ENCODE results near the gene PRDM16. TPM values are rescaled to one million over a fixed set of nuclear protein-coding genes. Genes with fewer than 3 reads are reported as not detected.

The PRDM16 gene
- polyA plus RNA-seq, 3 donors: not detected

GRCh38 chr1:3021801-3022401 is 47.1 kb upstream of the PRDM16 start:
- no peak overlapping the region for H3K4me2 ChIP-seq (replicated peaks; ENCODE audit: extremely low read depth, low read length, poor library complexity, severe bottlenecking)
- Mint-ChIP-seq H3K4me1 (no peaks in the 10 kb centered on the region), H3K27ac (no peak overlapping the region), H3K9me3 (no peaks in the 10 kb centered on the region), H3K4me3 (no peak overlapping the region), H3K27me3 (ENCODE audit: low read depth in 3 of 3) (no peaks in the 10 kb centered on the region), H3K36me3 (no peaks in the 10 kb centered on the region)
- H2AFZ ChIP-seq (ENCODE audit: insufficient read depth, low read depth, low read length, poor library complexity, severe bottlenecking): no peak overlapping the region
- H3K36me3 ChIP-seq (replicated peaks in 1 of 2; ENCODE audit: control insufficient read depth in 1 of 2, insufficient read depth in 2 of 2, low read length in 2 of 2): no peaks in the 10 kb centered on the region
- WGBS (ENCODE audit: insufficient coverage): 93% methylated on average over 28 of the region's 28 CpGs
- no peak overlapping the region for H3K4me3 ChIP-seq (replicated peaks in 1 of 3; ENCODE audit: low read depth in 2 of 3, low read length in 3 of 3)
- H3K9me3 ChIP-seq (replicated peaks in 1 of 2; ENCODE audit: control insufficient read depth in 1 of 2, insufficient read depth in 1 of 2, low read length in 2 of 2): no peaks in the 10 kb centered on the region
- H3K27ac ChIP-seq (ENCODE audit: low read depth in 1 of 2, low read length in 2 of 2): no peak overlapping the region
- no peak overlapping the region for H3K9ac ChIP-seq (ENCODE audit: insufficient read depth, low read length, poor library complexity, severe bottlenecking)
- no peaks in the 10 kb centered on the region for H3K27me3 ChIP-seq (ENCODE audit: control insufficient read depth in 2 of 2, insufficient read depth in 2 of 2, low read length in 2 of 2)
- no peaks in the 10 kb centered on the region for H3K79me2 ChIP-seq (ENCODE audit: insufficient read depth, low read length)
- DNase-seq: no peak
- TF ChIP-seq CTCF (IDR thresholded peaks at IDR 0.05): no peak
- H3K4me1 ChIP-seq (ENCODE audit: control insufficient read depth in 1 of 2, insufficient read depth in 2 of 2, low read length in 2 of 2): no peaks in the 10 kb centered on the region
- intact Hi-C loops (cut with micrococcal nuclease): no loop called here
- no peaks in the 10 kb centered on the region for H4K20me1 ChIP-seq (ENCODE audit: insufficient read depth, low read length)

DNA sequence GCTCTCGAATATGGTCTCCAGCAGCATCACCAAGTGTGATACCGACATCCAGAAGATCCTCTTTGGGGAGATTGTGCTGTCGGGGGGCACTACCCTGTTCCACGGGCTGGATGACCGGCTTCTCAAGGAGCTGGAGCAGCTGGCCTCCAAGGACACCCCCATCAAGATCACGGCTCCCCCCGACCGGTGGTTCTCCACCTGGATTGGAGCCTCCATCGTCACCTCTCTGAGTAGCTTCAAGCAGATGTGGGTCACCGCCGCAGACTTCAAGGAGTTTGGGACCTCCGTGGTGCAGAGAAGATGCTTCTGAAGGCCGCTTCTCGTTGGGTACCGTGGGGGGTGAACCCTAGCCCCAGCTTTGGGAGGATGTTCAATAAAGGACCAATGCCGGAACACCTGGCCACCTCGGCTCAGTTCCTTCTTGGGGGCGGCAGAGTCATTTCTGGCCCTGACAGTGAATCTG is 46.5 kb upstream of the PRDM16 start:
- Mint-ChIP-seq H3K9me3 (no peaks in the 10 kb centered on the region), H3K27me3 (ENCODE audit: low read depth in 3 of 3) (peaks cover 0 to 1% (median 0%) of the 10 kb centered on the region in 3 donors), H3K4me1 (no peaks in the 10 kb centered on the region), H3K36me3 (no peaks in the 10 kb centered on the region), H3K4me3 (no peak overlapping the region), H3K27ac (no peak overlapping the region)
- Histone ChIP-seq H3K27me3 (ENCODE audit: control insufficient read depth in 2 of 2, insufficient read depth in 2 of 2, low read length in 2 of 2) (no peaks in the 10 kb centered on the region), H3K4me1 (ENCODE audit: control insufficient read depth in 1 of 2, insufficient read depth in 2 of 2, low read length in 2 of 2) (no peaks in the 10 kb centered on the region), H2AFZ (ENCODE audit: insufficient read depth, low read depth, low read length, poor library complexity, severe bottlenecking) (no peak overlapping the region), H3K27ac (ENCODE audit: low read depth in 1 of 2, low read length in 2 of 2) (no peak overlapping the region), H3K9me3 (replicated peaks in 1 of 2; ENCODE audit: control insufficient read depth in 1 of 2, insufficient read depth in 1 of 2, low read length in 2 of 2) (no peaks in the 10 kb centered on the region), H3K36me3 (replicated peaks in 1 of 2; ENCODE audit: control insufficient read depth in 1 of 2, insufficient read depth in 2 of 2, low read length in 2 of 2) (no peaks in the 10 kb centered on the region), H3K79me2 (ENCODE audit: insufficient read depth, low read length) (no peaks in the 10 kb centered on the region), H4K20me1 (ENCODE audit: insufficient read depth, low read length) (no peaks in the 10 kb centered on the region), H3K4me2 (replicated peaks; ENCODE audit: extremely low read depth, low read length, poor library complexity, severe bottlenecking) (no peak overlapping the region), H3K4me3 (replicated peaks in 1 of 3; ENCODE audit: low read depth in 2 of 3, low read length in 3 of 3) (no peak overlapping the region), H3K9ac (ENCODE audit: insufficient read depth, low read length, poor library complexity, severe bottlenecking) (no peak overlapping the region)
- no peak for DNase-seq
- intact Hi-C loops (cut with micrococcal nuclease): no loop called here
- 95% methylated on average over 18 of the region's 18 CpGs for WGBS (ENCODE audit: insufficient coverage)
- no peak for TF ChIP-seq CTCF (IDR thresholded peaks at IDR 0.05)

Data from CD14-positive monocyte (primary cell).